ENCODE data around the gene RGR.

RGR gene

GRCh38 chr10:84269162-84269561 lies 24.3 kb downstream of the RGR start:
- no peak for TF ChIP-seq SIN3A (IDR thresholded peaks at IDR 0.05; ENCODE audit: borderline replicate concordance, insufficient read depth, low read length)
- TF ChIP-seq FOXP2 (optimal IDR thresholded peaks at IDR 0.05; ENCODE audit: borderline replicate concordance, extremely low read depth, extremely low read length, insufficient read depth), result no peak
- TF ChIP-seq TAF1 (IDR thresholded peaks at IDR 0.05; ENCODE audit: borderline replicate concordance, insufficient read depth, low read length), result no peak
- no peak for TF ChIP-seq POLR2AphosphoS5 (IDR thresholded peaks at IDR 0.05; ENCODE audit: low read depth, low read length)
- no peak for TF ChIP-seq REST (IDR thresholded peaks at IDR 0.05; ENCODE audit: insufficient read depth in 1 of 2, low read depth in 2 of 2, low read length in 2 of 2)

- TF ChIP-seq TAF1 (IDR thresholded peaks at IDR 0.05; ENCODE audit: borderline replicate concordance, insufficient read depth, low read length) (no peak), POLR2AphosphoS5 (IDR thresholded peaks at IDR 0.05; ENCODE audit: low read depth, low read length) (no peak), REST (IDR thresholded peaks at IDR 0.05; ENCODE audit: insufficient read depth in 1 of 2, low read depth in 2 of 2, low read length in 2 of 2) (no peak), SIN3A (IDR thresholded peaks at IDR 0.05; ENCODE audit: borderline replicate concordance, insufficient read depth, low read length) (no peak), FOXP2 (optimal IDR thresholded peaks at IDR 0.05; ENCODE audit: borderline replicate concordance, extremely low read depth, extremely low read length, insufficient read depth) (no peak)
Observed at GRCh38 chr10:84269773-84270172, 24.9 kb downstream of the RGR start.

GRCh38 chr10:84270708-84271107 lies 25.9 kb downstream of the RGR start:
- no peak for TF ChIP-seq REST (IDR thresholded peaks at IDR 0.05; ENCODE audit: insufficient read depth in 1 of 2, low read depth in 2 of 2, low read length in 2 of 2)

GRCh38 chr10:84286695-84287094 lies 41.8 kb downstream of the RGR start:
- no peak for TF ChIP-seq TAF1 (IDR thresholded peaks at IDR 0.05; ENCODE audit: borderline replicate concordance, insufficient read depth, low read length)
- no peak for TF ChIP-seq POLR2AphosphoS5 (IDR thresholded peaks at IDR 0.05; ENCODE audit: low read depth, low read length)
- TF ChIP-seq SIN3A (IDR thresholded peaks at IDR 0.05; ENCODE audit: borderline replicate concordance, insufficient read depth, low read length), result no peak
- TF ChIP-seq FOXP2 (optimal IDR thresholded peaks at IDR 0.05; ENCODE audit: borderline replicate concordance, extremely low read depth, extremely low read length, insufficient read depth), result no peak
- no peak for TF ChIP-seq REST (IDR thresholded peaks at IDR 0.05; ENCODE audit: insufficient read depth in 1 of 2, low read depth in 2 of 2, low read length in 2 of 2)

- TF ChIP-seq FOXP2 (optimal IDR thresholded peaks at IDR 0.05; ENCODE audit: borderline replicate concordance, extremely low read depth, extremely low read length, insufficient read depth) (no peak), SIN3A (IDR thresholded peaks at IDR 0.05; ENCODE audit: borderline replicate concordance, insufficient read depth, low read length) (no peak), POLR2AphosphoS5 (IDR thresholded peaks at IDR 0.05; ENCODE audit: low read depth, low read length) (no peak), REST (IDR thresholded peaks at IDR 0.05; ENCODE audit: insufficient read depth in 1 of 2, low read depth in 2 of 2, low read length in 2 of 2) (no peak), TAF1 (IDR thresholded peaks at IDR 0.05; ENCODE audit: borderline replicate concordance, insufficient read depth, low read length) (no peak)
Observed at GRCh38 chr10:84288151-84288550, 43.3 kb downstream of the RGR start.

All from PFSK-1 (cell line).